ENCODE measurements around the gene HES5.

The HES5 gene

DNA sequence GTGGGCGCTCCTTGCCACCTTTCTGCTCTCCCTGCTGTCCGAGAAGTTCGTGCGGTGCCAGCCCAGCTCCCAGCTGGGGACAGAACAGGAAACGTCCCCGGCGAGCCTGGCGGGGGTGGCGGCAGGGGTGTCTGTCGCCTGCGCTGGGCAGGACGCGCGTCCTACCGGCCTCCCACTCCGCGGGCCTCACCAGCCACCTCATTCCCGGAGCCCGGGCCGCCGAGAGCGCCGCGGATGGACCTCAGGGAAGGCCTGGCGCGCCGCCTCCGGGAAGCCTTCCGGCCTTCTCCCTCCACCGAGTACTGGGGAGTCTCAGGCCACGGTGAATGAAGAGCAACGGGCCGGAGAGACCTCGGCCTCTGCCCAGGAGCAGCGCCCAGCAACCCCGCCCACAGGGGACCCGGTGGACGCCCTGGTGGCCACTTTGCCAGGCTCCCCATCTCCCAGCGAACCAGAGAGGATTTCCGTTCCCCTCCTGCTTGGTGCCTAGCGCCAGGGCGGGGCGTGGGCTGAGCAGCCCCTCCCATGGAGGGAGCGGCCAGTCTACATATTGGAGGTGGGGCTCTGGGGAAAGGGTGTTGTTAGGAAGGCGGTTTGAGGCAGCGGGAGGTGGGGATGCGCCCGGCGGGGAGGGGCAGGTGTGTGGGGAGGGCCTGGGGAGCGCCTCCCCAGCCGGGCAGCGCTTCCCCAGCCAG is 16.6 kb upstream of the HES5 start:
- peak; percentile 93 for DNase-seq (ENCODE audit: low spot score)

DNA sequence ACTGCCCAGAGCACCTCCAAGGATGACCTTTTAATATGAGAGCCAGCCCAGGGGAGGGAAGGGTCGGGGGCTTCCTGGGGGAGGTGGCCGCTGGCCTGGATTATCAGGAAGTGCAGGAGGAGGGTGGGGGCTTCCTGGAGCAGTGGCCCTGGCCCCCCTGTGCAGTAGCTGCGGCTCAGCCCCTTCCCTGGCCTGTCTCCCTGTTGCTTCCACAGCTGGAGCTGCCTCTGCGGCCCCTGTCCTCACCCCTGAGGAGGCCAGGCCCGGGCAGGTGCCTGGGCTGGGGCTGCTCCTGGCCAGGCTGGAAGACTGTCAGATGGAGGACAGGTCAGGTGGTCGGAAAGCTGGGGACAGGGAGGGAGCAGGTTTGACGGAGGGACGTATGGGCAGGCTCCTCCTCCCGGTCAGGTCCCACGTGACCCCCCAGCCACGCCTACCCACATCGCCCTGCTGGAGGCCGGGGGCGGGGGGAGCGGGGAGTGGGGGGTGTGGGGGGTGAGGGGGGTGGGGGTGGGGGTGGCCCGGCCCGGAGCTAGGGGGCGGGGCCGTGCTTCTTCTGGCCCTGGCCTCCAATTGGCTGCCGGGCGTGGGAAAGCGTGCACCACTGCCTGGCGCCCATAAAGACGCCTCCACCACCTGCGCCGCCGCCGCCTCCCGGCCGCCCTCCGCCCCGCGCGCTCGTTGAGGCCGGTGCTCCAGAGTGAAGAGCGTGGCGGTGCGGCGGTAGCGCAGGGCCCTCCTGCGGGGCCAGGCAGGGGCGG is 15.9 kb upstream of the HES5 start:
- DNase-seq (ENCODE audit: low spot score), result peak; percentile 87

DNA sequence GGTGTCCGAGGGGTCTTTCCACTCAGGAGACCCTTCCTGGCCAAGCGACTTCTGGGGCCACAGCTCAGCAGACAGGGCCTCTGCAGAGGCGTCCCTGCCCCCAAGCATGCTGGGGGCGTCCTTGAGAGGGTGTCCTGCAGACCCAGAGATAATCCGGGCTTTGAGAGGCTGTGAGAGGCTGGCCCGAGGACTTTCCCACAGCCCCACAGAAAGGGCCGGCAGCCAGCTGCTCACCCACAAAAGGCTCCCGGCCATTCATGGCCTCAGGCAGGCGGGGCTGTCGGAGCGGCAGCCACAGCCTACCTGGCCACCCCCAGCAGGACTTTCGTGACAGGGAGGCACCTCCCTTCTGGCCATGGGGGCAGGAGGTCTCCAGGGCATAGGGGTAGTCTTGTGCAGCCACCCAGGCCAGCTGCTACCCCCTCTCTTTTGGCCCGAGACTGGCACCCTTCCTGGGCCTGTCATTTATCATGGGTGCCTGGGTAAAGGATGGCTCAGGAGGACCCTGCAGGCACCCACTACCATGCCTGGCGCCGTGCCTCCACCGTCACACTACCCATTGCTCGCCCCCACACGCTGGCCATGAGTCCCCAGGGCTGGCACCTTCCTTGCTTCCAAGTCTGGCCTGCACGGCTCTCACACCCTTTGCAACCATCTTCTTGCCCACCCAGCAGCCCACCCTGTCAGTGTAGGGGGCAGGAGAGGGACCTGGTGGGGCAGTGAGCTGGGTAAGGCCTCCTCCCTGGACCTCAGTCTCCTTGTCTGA is 15.0 kb upstream of the HES5 start:
- no peak for DNase-seq (ENCODE audit: low spot score)

DNA sequence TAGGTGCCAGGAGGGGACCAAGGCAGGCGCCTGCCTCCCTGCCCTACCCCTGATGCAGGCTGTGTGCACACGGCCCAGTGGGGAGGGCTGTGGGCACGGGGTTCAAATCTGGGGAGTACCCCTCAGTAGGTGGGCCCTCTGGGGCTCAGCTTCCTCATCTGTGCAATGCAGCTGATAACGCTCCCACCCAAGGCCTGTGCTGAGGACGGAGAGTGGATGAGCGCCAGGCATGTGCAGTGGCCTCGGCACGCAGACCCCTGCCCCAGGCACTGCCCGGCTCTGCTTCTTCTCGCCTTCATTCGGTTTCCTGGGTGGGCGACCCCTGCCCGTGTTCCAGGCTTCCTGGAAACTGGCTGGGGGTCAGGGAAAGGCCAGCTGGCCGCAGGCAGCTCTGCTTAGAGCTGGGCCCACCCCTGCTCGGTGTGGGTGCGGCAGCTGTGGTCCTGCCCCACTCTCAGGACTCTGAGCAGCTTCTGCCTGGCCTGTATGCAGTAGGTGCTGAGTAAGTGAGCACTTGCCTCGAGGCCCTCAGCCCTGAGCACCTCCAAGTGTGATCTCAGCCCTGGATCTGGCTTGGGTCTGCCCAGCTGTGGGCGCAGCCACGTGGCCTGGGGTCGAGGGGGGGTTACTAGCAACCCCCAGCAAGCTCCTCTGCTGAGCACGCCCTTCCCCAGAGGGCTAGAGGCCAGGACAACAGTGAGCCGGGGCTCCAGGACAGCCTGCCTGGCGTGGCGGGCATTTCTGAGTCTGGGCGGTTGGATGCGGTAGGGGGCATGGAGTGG is 14.2 kb upstream of the HES5 start:
- DNase-seq (ENCODE audit: low spot score), result no peak

DNA sequence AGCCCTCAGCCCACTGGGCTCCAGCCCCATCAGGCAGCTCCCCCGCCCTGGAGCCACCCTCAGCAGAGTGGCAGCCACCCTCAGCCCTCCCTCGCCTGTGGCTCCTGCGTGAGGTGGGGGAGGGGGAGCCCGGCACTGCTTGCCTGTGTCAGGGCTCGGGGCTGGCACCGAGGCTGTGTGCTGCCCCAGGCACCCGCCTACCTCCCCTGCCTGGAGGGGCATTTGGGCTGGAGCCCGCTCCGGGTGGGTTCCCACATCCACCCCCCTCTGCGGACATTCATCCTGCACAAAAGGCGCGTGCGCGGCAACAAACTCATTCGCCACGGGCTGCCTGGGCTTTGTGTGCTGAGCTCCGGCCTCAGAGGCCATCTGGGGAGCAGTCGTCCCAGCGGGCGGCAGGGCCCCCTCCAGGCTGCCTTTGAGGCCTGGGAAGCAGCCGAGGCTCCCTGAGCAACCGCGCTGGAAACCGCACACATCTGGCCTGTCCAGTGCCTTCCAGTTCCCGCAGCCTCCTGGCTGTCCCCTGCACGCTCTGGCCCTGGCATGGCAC is 13.6 kb upstream of the HES5 start:
- no peak for DNase-seq (ENCODE audit: low spot score)

DNA sequence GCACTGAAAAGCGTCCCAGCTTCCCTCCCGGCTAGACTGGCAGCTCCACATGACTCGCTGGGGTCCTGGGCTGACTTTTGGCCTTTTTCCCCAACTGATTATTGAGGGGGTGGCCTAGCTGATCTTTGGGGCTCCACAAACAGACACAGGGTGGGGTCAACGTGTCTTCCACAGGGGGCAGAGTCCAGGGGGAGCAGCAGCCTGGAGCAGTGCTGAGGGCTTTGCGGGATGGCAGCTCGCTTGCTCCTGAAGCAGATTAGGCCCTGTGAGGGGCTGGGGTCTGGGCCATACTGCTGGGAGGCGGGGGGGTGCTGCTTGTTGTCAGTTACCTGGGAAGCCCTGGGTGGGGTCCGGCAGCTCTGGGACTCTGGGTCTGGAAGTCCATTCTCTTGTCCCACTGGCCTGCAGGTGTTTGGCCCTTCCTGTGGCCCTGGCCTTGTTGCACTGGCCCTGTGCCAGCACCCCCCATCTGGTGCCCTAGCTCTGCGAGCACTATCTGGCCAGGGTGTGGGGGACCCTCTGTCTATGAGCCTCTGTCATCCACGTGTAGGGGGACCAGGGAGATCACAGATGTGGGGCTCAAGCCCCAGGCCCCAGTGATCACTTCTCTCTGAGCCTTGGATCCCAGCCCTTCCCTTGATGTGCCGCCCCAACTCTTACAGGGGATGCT is 12.3 kb upstream of the HES5 start:
- DNase-seq (ENCODE audit: low spot score), result no peak

DNA sequence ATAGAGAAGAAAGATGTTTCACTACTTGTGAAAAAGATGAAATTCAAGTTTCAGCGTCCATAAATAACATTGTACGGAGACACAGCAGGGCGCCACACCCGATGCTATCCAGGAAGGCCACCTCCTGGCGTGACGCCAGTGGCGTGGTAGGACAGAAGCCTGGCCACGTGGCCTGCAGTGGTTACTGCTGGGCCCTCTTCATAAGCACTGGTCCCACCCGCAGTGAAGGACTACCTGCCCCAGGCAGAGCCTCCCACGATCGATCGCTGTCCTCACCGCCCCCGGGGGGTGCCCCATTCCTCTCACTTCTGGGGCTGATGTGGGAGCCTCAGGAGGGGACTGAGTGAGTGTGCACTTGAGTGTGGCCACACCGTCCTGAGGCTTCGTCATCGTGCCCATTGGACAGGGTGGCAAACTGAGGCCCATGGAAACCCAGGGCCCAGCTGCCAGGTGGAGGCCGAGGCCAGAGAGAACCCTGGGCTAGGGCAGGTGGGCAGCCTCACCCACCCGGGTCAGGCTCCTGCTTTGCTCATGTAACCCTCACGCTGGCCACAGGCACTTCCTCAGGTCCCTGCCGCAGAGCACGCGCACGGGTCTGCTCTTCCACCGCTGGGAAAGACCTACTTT is 11.7 kb upstream of the HES5 start:
- DNase-seq (ENCODE audit: low spot score), result peak; percentile 58

DNA sequence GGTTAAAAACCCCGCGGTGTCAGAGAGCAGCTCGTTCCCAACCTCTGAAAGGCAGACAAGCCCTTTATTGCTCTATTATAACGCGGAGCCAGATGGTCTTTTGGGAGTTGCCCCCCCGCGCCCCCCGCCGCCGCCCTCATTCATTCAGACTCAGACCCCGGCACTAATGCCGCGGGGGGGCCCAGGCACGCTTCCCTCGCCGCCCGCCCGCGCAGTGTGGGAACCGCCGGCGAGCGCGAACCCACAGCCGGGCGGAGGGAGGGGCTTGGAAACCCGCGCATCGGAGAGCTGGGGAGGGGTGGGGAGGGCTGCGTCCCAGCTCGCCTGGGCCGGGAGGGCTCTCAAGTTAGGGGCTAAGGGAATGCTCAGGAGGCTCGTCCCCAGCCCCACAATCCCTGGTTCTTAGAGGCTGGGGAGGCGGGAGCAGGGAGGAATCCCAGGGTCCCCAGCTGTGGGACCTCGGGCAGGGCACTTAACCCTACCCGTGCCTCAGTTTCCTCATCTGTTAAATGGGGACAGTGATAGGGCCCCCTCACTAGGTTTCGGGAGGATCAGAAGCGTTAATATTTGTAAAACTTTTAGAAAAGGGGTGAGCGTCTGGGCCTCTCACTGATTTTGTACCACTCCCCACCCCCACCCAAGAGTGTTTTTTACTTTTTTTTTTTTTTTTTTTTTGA is 10.9 kb upstream of the HES5 start:
- no peak for DNase-seq (ENCODE audit: low spot score)

DNA sequence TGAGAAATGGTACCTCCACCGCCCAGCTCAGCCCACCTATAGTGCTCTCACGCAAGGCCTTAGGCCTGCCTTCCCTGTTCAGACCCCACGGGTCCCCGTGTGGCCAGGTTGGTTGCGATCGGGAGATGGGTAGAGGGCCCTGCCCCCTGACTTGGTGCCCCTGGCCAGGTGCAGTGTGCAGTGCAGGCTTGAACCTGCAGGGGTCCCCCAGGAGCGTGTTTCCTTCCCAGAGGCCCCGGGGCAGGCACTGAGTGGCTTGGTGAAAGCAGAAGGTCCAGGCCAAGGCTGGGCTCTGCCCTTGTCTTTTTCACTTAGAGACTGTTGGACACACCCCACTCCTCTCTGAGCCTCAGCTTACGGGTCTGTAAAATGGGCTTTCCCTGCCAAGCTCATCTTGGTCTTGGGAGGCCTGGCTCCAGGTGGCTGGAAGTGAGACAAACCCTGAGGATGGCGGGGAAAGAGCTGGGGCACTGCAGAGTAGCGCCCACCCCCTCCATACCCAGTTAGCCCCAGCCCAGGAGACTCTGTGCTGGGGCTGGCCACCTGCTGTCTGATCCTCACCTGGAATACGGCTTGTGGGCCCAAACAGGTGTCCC is 9.3 kb upstream of the HES5 start:
- no peak for DNase-seq (ENCODE audit: low spot score)

DNA sequence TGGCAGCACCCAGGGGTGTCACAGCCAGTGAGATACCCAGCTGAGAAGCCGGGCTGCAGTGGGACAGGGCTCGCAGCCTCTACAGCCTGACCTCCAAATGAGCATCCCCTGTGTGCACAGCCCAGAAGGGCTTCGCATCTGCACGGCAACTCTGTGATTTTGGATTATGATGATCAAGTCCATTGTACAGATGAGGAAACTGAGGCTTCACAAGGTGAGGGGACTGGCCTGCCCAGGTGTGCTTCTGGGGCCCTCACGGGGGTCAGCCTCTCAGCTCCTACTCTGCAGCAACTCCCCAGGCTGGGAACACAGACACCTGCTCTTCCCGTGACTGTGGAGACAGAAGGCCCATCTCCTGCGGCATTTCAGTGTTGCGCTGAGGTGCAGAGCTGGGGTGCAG is 8.8 kb upstream of the HES5 start:
- DNase-seq (ENCODE audit: low spot score), result no peak

DNA sequence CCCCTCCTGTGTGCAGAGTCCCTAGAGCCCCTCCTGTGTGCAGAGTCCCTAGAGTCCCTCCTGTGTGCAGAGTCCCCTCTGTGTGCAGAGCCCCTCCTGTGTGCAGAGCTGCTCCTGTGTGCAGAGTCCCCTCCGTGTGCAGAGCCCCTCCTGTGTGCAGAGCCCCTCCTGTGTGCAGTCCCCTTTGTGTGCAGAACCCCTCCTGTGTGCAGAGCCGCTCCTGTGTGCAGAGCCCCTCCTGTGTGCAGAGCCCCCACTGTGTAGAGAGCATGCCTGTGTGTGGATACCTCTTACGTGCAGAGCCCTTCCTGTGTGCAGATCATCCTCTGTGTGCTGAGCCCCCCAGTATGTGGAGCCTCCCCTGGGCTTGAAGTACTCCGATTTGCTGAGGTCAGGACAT is 8.3 kb upstream of the HES5 start:
- no peak for DNase-seq (ENCODE audit: low spot score)

DNA sequence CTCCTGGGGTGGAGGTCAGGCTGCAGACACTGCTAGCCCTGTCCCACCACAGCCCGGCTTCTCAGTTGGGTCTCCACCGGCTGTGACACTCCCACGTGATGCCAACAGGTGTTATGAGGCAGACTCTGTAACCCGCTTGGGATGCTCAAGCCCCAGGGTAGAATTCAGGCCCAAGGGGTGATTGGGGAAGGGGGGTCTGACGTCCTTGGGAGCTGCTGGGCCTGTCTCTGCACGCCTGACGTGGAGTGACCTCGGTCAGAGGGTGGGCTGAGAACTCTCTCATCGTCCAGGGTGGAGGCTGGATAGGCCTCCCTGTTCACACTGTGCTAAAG is 7.7 kb upstream of the HES5 start:
- DNase-seq (ENCODE audit: low spot score), result no peak

DNA sequence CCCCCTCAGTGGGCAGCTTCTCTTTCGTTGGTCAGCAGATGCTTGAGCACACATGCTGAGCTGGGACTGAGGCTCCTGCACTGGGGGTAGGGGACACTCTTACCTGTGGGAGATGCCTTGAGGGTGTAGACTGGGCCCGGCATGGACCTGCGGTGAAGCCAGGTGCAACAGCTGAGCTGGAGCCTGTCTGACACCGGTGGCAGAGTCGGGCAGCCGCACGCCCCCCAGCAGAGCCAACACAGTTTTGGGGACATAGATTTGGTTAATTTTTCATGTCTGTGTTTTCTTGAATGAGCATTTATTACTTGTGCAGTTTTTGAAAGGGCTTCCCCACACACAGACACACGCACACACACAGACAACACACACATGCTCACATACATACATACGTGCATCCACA is 5.9 kb upstream of the HES5 start:
- DNase-seq (ENCODE audit: low spot score), result no peak

DNA sequence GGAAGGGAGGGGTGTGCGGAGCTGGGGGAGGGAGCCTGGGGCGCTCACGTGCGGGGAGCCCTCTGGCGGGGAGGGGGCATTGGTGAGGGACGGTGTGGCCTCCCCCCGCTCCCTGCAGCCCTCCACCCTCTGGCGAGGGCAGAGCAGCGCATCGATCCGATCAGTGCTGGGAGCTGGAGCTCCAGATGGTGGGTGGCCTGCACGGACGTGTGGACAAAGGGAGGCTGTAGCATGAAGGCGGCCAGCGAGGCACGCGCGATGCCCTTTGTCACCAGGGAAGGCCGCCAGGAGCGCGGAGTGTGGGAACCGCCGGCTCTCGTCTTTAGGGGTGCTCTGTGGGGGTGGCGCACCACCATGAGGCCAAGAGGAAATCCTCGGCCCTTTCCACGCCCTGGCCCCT is 5.4 kb upstream of the HES5 start:
- DNase-seq (ENCODE audit: low spot score), result no peak

DNA sequence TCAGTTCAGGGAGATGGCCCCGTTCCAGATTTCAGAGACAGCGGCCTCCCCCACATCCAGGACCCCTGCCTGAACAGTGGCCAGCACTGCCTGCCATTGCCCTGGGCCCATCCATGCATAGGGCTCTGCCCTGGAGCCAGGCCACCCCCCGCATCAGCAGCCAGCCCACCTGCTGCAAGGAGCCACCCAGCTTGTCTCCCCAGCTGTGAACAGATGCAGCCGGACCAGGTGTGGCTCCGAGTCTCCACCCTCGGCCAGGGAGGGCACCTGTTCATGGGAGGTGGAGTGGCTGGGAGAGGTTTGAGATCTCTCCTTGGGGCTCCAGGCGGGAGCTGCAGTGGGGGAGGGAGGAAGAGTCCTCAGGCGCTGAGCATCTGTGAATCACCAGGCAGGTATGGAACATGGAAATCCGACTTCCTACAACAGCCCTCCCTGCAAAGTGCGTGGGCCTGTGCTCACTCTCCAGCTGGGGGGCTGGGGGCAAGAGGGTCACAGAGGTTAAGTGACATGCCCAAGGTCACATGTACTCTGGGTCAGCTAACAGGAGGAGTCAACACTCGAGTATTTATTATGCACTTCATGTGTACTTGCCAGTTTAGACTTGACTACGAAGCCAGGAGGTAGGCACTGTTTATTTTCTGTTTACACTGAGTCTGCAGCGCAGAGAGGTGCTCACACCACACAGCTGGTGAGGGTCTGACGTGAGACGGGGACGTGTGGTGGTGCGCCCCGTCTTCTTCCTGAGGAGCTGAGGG is 4.8 kb upstream of the HES5 start:
- DNase-seq (ENCODE audit: low spot score), result no peak

DNA sequence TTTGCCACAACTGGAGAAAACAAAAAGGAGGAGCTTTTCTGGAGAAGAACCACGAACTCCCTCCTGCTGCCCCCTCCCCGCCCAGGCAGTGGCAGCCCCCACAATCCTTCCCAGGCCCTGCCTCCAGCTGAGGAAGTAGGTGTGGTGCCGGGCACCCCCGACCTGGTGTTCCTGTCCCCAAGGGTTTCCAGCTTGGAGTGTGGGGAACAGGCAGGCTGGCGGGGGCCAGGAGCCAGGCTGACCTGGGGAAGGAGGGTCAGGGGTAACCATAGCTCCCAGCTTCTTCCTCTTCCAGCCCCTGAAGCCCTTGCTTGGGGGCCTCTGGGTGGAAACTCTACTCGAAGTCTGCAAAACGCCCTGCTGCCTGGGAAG is 4.2 kb upstream of the HES5 start:
- no peak for DNase-seq (ENCODE audit: low spot score)

DNA sequence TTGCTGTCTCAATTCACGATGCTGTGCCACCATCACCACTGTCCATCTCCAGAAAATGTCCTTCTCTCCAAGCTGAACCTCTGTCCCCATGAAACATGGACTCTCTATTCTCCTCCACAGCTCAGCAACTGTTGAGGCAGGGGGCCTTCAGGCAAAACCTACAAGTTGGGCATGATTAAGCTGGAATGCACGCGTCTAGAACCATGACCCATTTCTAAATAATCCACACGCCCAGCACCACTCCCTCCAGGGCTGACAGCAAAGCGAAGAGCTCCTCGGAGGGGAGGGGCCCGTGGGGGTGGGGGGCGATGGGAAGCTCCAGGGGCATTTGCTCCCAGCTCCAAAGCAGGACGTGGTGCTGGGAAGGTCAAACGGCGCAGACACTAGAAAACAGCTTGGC is 3.3 kb upstream of the HES5 start:
- DNase-seq (ENCODE audit: low spot score), result no peak

DNA sequence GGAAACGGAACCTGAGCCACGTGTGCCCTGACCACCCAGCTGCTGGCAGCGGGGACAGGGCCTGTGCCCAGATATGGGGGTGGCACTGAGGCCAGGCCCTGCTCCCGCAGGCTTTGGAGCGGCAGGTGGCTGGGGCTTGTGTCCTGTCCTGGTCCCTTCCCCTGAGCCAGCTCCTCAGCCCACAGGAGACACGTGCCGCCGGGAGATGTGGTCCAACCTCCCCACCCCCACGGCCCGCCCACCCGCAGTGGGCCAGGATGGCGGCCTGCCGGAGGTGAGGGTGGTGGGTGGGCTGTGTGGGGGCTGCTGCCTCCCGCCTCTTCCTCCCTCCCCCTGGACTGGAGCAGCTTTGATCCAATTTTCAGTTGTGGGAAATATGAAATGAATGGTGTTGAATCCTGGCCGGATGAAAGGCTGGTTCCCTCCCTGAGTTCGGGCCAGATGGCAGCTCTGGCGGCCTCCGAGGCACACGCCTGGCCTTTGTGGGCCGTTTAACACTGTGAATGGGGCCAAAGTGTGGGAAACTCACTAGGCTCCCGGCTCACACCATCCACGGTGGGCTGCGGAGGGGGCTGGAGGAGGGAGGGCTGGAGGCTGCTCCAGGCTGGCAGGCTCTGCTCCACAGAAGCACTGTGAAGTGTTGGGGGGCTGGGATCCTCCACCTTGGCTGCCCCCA is 2.6 kb upstream of the HES5 start:
- no peak for DNase-seq (ENCODE audit: low spot score)
